HepG2 (cell line): ENCODE measurements around the gene RBPMS2. TPM values are rescaled to one million over a fixed set of nuclear protein-coding genes. Genes with fewer than 3 reads are reported as not detected.

Experiments
- ARID4A ChIP-seq: sonication (generic); formaldehyde crosslinking; IDR thresholded peaks from 2 replicates; pipeline ENCODE4 v1.5.0; 2020; ENCODE audit warnings: mild to moderate bottlenecking, missing genetic modification reagents, borderline replicate concordance
- ATF2 ChIP-seq: sonication (generic); formaldehyde crosslinking; IDR thresholded peaks from 2 replicates; pipeline ENCODE4 v1.4.0; 2020; ENCODE audit warnings: missing genetic modification reagents
- HNF4A ChIP-seq: sonication (generic); formaldehyde crosslinking; IDR thresholded peaks from 2 replicates; pipeline ENCODE4 v1.4.0; 2020; ENCODE audit warnings: missing genetic modification reagents
- HOXA3 ChIP-seq: sonication (generic); formaldehyde crosslinking; IDR thresholded peaks from 2 replicates; pipeline ENCODE4 v1.5.0; 2020; ENCODE audit warnings: missing genetic modification reagents
- NCOR1 ChIP-seq: fragments of 200-600 bp; sonication (generic); IDR thresholded peaks from 2 replicates; pipeline ENCODE4 v1.7.0; 2017; ENCODE audit warnings: antibody characterized with exemption, low read length, borderline replicate concordance
- NR2C2 ChIP-seq: sonication (generic); formaldehyde crosslinking; IDR thresholded peaks from 2 replicates; pipeline ENCODE4 v1.4.0; 2020; ENCODE audit warnings: missing genetic modification reagents, mild to moderate bottlenecking, moderate library complexity, borderline replicate concordance
- NR2F2 ChIP-seq: IDR thresholded peaks from 2 replicates; pipeline ENCODE4 v1.6.1; 2012; ENCODE audit warnings: low read depth, inconsistent platforms, borderline replicate concordance
- SOX6 ChIP-seq, 2 experiments: fragments of 450-650 bp in 1 of 2; sonication (generic) in 1 of 2; formaldehyde crosslinking in 1 of 2; IDR thresholded peaks; 2 replicates each; pipeline versions ENCODE4 v1.4.0 to v1.6.1; 2017 to 2020; ENCODE audit warnings: antibody characterized with exemption in 1 of 2, mild to moderate bottlenecking in 1 of 2, missing genetic modification reagents in 1 of 2
- TAF1 ChIP-seq: sonication (generic); formaldehyde crosslinking; IDR thresholded peaks from 2 replicates; pipeline ENCODE4 v1.4.0; 2020; ENCODE audit warnings: missing genetic modification reagents
- TBP ChIP-seq: sonication (generic); formaldehyde crosslinking; IDR thresholded peaks from 2 replicates; pipeline ENCODE4 v1.5.0; 2020; ENCODE audit warnings: missing genetic modification reagents
- TGIF2 ChIP-seq: IDR thresholded peaks from 2 replicates; pipeline ENCODE4 v1.6.1; 2016; ENCODE audit warnings: control low read depth, missing compliant biosample characterization
- ZBTB7A ChIP-seq: sonication (generic); formaldehyde crosslinking; IDR thresholded peaks from 2 replicates; pipeline ENCODE4 v1.8.0; 2022; ENCODE audit warnings: mild to moderate bottlenecking, missing genetic modification reagents
- ZFX ChIP-seq: sonication (generic); formaldehyde crosslinking; IDR thresholded peaks from 2 replicates; pipeline ENCODE4 v1.4.0; 2020; ENCODE audit warnings: mild to moderate bottlenecking, low read depth, missing genetic modification reagents, moderate library complexity
- ZNF264 ChIP-seq: sonication (generic); formaldehyde crosslinking; IDR thresholded peaks from 2 replicates; pipeline ENCODE4 v1.4.0; 2020; ENCODE audit warnings: missing genetic modification reagents
- ZNF724P ChIP-seq: sonication (generic); formaldehyde crosslinking; IDR thresholded peaks from 2 replicates; pipeline ENCODE4 v1.8.0; 2022; ENCODE audit warnings: missing genetic modification reagents, borderline replicate concordance
- ZNF761 ChIP-seq: sonication (generic); formaldehyde crosslinking; conservative IDR thresholded peaks from 2 replicates; pipeline ENCODE4 v1.4.0; 2020; ENCODE audit warnings: mild to moderate bottlenecking, missing genetic modification reagents
- polyA plus RNA-seq, 8 experiments: library from polyadenylated mRNA; depleted of rRNA in 3 of 8; stranded (reverse) in 7 of 8; unstranded in 1 of 8; fragments of >200 nt; fragmentation: Illumina TruSeq in 4 of 8; extraction: Trizol in 4 of 8; gene quantifications; 2 replicates each; pipeline versions ENCODE4 v1.2.1 to v1.2.3, GENCODE V29; 2011 to 2016; ENCODE audit warnings: low read depth in 4 of 8, missing spikeins in 1 of 8, mixed read lengths in 1 of 8; ENCODE audit not compliant: insufficient read depth in 1 of 8
- total RNA-seq, 5 experiments: library from RNA; depleted of rRNA; stranded (reverse); fragments of >200 nt; fragmentation: Illumina TruSeq; extraction: Trizol; gene quantifications; 2 replicates each; pipeline ENCODE4 v1.2.3, GENCODE V29; 2016; ENCODE audit warnings: low read depth in 1 of 5
- TF ChIP-seq, protein P1 (sequence below): sonication (generic); formaldehyde crosslinking; IDR thresholded peaks from 2 replicates; pipeline ENCODE4 v1.5.1; 2020; ENCODE audit warnings: mild to moderate bottlenecking, missing genetic modification reagents, moderate library complexity
- TF ChIP-seq, protein P2 (sequence below): sonication (generic); IDR thresholded peaks from 2 replicates; pipeline ENCODE4 v1.6.1; 2016; ENCODE audit warnings: low read depth, borderline replicate concordance

RBPMS2 gene
- total and polyA plus RNA-seq, 2 of the 13 experiments (the other 11 are each of a cell fraction or from before 2014, with no cell fraction given): 0.08 TPM; not detected in 1

DNA sequence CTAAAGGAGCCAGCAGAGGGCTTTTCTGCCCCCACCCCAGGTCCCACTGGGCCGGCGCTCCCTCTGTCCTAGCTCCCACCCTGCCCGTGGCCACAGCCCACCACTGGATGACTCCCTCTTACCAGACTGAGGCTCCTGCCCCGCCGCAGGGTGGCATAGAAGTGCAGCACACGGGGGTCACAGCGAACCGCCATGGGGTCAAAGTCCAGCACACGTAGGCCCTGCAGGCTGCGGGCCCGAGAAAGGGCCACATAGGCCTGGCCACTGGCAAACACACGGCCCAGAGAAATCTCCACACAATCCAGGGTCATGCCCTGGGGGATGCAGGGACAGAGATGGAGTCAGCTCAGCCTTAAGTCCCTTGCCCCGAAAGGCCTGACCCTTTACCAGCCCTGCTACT is 41.1 kb upstream of the RBPMS2 start (continued):
- TF ChIP-seq ARID4A (CRISPR knock-in tag) (peak; percentile 49; the same call in 1 of the 2 replicates), NCOR1 (peak; percentile 70; the same call in 1 of the 2 replicates), ATF2 (CRISPR knock-in tag) (0 out of 2 replicates have a peak, but pooled peaks have one; percentile 58), ZBTB7A (CRISPR knock-in tag) (peak; percentile 63), NR2F2 (peak; percentile 59; the same call in 1 of the 2 replicates), HNF4A (CRISPR knock-in tag) (peak; percentile 99), SOX6 (IDR thresholded peaks at IDR 0.05) (no peak), SOX6 (CRISPR knock-in tag; IDR thresholded peaks at IDR 0.05) (peak; percentile 47), TBP (CRISPR knock-in tag) (no peak), HOXA3 (peak; percentile 80), TAF1 (CRISPR knock-in tag) (peak; percentile 29; the same call in 1 of the 2 replicates), ZFX (CRISPR knock-in tag) (peak; percentile 90), NR2C2 (CRISPR knock-in tag) (0 out of 2 replicates have a peak, but pooled peaks have one; percentile 46), ZNF761 (CRISPR knock-in tag) (no peak), ZNF264 (CRISPR knock-in tag) (no peak), TGIF2 (CRISPR knock-in tag) (0 out of 2 replicates have a peak, but pooled peaks have one; percentile 25), ZNF724P (CRISPR knock-in tag) (no peak)
- TF ChIP-seq, protein P1, sequence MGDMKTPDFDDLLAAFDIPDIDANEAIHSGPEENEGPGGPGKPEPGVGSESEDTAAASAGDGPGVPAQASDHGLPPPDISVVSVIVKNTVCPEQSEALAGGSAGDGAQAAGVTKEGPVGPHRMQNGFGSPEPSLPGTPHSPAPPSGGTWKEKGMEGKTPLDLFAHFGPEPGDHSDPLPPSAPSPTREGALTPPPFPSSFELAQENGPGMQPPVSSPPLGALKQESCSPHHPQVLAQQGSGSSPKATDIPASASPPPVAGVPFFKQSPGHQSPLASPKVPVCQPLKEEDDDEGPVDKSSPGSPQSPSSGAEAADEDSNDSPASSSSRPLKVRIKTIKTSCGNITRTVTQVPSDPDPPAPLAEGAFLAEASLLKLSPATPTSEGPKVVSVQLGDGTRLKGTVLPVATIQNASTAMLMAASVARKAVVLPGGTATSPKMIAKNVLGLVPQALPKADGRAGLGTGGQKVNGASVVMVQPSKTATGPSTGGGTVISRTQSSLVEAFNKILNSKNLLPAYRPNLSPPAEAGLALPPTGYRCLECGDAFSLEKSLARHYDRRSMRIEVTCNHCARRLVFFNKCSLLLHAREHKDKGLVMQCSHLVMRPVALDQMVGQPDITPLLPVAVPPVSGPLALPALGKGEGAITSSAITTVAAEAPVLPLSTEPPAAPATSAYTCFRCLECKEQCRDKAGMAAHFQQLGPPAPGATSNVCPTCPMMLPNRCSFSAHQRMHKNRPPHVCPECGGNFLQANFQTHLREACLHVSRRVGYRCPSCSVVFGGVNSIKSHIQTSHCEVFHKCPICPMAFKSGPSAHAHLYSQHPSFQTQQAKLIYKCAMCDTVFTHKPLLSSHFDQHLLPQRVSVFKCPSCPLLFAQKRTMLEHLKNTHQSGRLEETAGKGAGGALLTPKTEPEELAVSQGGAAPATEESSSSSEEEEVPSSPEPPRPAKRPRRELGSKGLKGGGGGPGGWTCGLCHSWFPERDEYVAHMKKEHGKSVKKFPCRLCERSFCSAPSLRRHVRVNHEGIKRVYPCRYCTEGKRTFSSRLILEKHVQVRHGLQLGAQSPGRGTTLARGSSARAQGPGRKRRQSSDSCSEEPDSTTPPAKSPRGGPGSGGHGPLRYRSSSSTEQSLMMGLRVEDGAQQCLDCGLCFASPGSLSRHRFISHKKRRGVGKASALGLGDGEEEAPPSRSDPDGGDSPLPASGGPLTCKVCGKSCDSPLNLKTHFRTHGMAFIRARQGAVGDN (CRISPR knock-in tag): peak; percentile 93
- TF ChIP-seq, protein P2, sequence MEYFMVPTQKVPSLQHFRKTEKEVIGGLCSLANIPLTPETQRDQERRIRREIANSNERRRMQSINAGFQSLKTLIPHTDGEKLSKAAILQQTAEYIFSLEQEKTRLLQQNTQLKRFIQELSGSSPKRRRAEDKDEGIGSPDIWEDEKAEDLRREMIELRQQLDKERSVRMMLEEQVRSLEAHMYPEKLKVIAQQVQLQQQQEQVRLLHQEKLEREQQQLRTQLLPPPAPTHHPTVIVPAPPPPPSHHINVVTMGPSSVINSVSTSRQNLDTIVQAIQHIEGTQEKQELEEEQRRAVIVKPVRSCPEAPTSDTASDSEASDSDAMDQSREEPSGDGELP: no peak
